HG03108 (cell line): ENCODE data around the gene NME9.

Source experiments
- ATAC-seq: cut with Tn5 transposase; IDR thresholded peaks from one replicate; pipeline ENCODE4 v1.9.1; 2021; ENCODE audit warnings: moderate library complexity; ENCODE audit not compliant: unreplicated experiment

Gene NME9

GRCh38 chr3:138336454-138336999, 6.9 kb upstream of the NME9 start:
- ATAC-seq: no peak

- ATAC-seq: no peak
These were observed 5.0 kb upstream of the NME9 start for GRCh38 chr3:138334608-138335007.

- ATAC-seq: no peak
These were observed 2.9 kb upstream of the NME9 start for GRCh38 chr3:138332472-138333073.

GRCh38 chr3:138331143-138331894, 1.7 kb upstream of the NME9 start:
- no peak for ATAC-seq

GRCh38 chr3:138329984-138330293, 288 bp upstream of the NME9 start:
- ATAC-seq: no peak

- no peak for ATAC-seq
These were observed 1.3 kb downstream of the NME9 start for GRCh38 chr3:138328341-138328740.

- ATAC-seq: no peak
These were observed 1.8 kb downstream of the NME9 start for GRCh38 chr3:138327831-138328230.

GRCh38 chr3:138326866-138327595, 2.6 kb downstream of the NME9 start:
- no peak for ATAC-seq

- ATAC-seq: no peak
These were observed 3.7 kb downstream of the NME9 start for GRCh38 chr3:138325990-138326389.

- ATAC-seq: no peak
These were observed 5.7 kb downstream of the NME9 start for GRCh38 chr3:138323971-138324370.

GRCh38 chr3:138317687-138318086, 12.0 kb downstream of the NME9 start:
- no peak for ATAC-seq

GRCh38 chr3:138314751-138315150, 14.9 kb downstream of the NME9 start:
- ATAC-seq: no peak

- no peak for ATAC-seq
These were observed 19.2 kb downstream of the NME9 start for GRCh38 chr3:138310494-138310893.

GRCh38 chr3:138308783-138309182, 20.9 kb downstream of the NME9 start:
- ATAC-seq: no peak

- no peak for ATAC-seq
These were observed 21.8 kb downstream of the NME9 start for GRCh38 chr3:138307899-138308298.

GRCh38 chr3:138303474-138303873, 26.2 kb downstream of the NME9 start:
- no peak for ATAC-seq

- ATAC-seq: no peak
These were observed 29.0 kb downstream of the NME9 start for GRCh38 chr3:138300647-138301046.

GRCh38 chr3:138297876-138298275, 31.8 kb downstream of the NME9 start:
- ATAC-seq: no peak

GRCh38 chr3:138297059-138297607, 32.5 kb downstream of the NME9 start:
- no peak for ATAC-seq

- no peak for ATAC-seq
These were observed 33.0 kb downstream of the NME9 start for GRCh38 chr3:138296639-138297038.

GRCh38 chr3:138289701-138290100, 40.0 kb downstream of the NME9 start:
- no peak for ATAC-seq

- no peak for ATAC-seq
These were observed 40.4 kb downstream of the NME9 start for GRCh38 chr3:138289260-138289659.
